Activated naive CD4-positive, alpha-beta T cell treated with anti-CD3 and anti-CD28 coated beads, Interleukin-2, amount 50 U/mL, for 16 hours (primary cell): Measurements from ENCODE around the gene SUSD4.
"Not testable (repeated sequence)": the region's sequence is repeated elsewhere in the genome, so short reads cannot be mapped to it uniquely, and the experiment has no call there.

Source experiments
- DNase-seq: peaks from one replicate; pipeline ENCODE4 v3.0.0-alpha.2; 2020

The SUSD4 gene

GRCh38 chr1:223283697-223284096, 80.3 kb downstream of the SUSD4 start:
- not testable (repeated sequence) for DNase-seq

- DNase-seq: not testable (repeated sequence)
Measured at GRCh38 chr1:223278311-223278710, 85.7 kb downstream of the SUSD4 start.

- DNase-seq: no peak
Measured at GRCh38 chr1:223276029-223276428, 87.9 kb downstream of the SUSD4 start.

- no peak for DNase-seq
Measured at GRCh38 chr1:223273511-223273910, 90.5 kb downstream of the SUSD4 start.

- DNase-seq: no peak
Measured at GRCh38 chr1:223271085-223271781, 92.7 kb downstream of the SUSD4 start.

- DNase-seq: no peak
Measured at GRCh38 chr1:223270155-223270554, 93.8 kb downstream of the SUSD4 start.

GRCh38 chr1:223269006-223269405, 95.0 kb downstream of the SUSD4 start:
- no peak for DNase-seq

- no peak for DNase-seq
Measured at GRCh38 chr1:223266632-223267172, 97.3 kb downstream of the SUSD4 start.

- DNase-seq: no peak
Measured at GRCh38 chr1:223264983-223265908, 98.7 kb downstream of the SUSD4 start.

- no peak for DNase-seq
Measured at GRCh38 chr1:223264529-223264928, 99.4 kb downstream of the SUSD4 start.

- DNase-seq: no peak
Measured at GRCh38 chr1:223261914-223262313, 102.1 kb downstream of the SUSD4 start.

GRCh38 chr1:223260712-223261111, 103.3 kb downstream of the SUSD4 start:
- no peak for DNase-seq

GRCh38 chr1:223259462-223259861, 104.5 kb downstream of the SUSD4 start:
- no peak for DNase-seq

GRCh38 chr1:223258751-223259198, 105.2 kb downstream of the SUSD4 start:
- DNase-seq: no peak

- DNase-seq: no peak
Measured at GRCh38 chr1:223257856-223258550, 106.0 kb downstream of the SUSD4 start.

- DNase-seq: no peak
Measured at GRCh38 chr1:223256034-223256433, 107.9 kb downstream of the SUSD4 start.

GRCh38 chr1:223253916-223254315, 110.1 kb downstream of the SUSD4 start:
- no peak for DNase-seq

GRCh38 chr1:223251387-223251786, 112.6 kb downstream of the SUSD4 start:
- not testable (repeated sequence) for DNase-seq

GRCh38 chr1:223250632-223251015, 113.4 kb downstream of the SUSD4 start:
- no peak for DNase-seq

- no peak for DNase-seq
Measured at GRCh38 chr1:223249854-223250631, 113.9 kb downstream of the SUSD4 start.

GRCh38 chr1:223248770-223249140, 115.2 kb downstream of the SUSD4 start:
- no peak for DNase-seq
